Breast epithelium (tissue), 4 donors: Measurements from ENCODE around the gene PYROXD2. TPM values are rescaled to one million over a fixed set of nuclear protein-coding genes. Genes with fewer than 3 reads are reported as not detected.

Experiments
- DNase-seq, 2 donors: peaks; one replicate each; pipeline ENCODE4 v3.0.0-alpha.2; 2019; ENCODE audit warnings: low spot score in 2 of 2
- H3K27ac ChIP-seq, 2 donors: fragments of 200-600 bp; sonication (generic) in 1 of 2; one replicate each; pipeline ENCODE4 v1.5.1; 2016 to 2019; ENCODE audit warnings: mild to moderate bottlenecking in 1 of 2
- H3K27me3 ChIP-seq, 2 donors: fragments of 200-600 bp; sonication (generic) in 1 of 2; one replicate each; pipeline versions ENCODE4 v1.5.1 to v1.6.0; 2017 to 2019; ENCODE audit warnings: control low read depth in 1 of 2, mild to moderate bottlenecking in 1 of 2
- H3K36me3 ChIP-seq: fragments of 200-600 bp; one replicate; pipeline ENCODE4 v1.5.1; 2019
- H3K4me1 ChIP-seq, 2 donors: fragments of 200-600 bp; sonication (generic); one replicate each; pipeline ENCODE4 v1.5.1; 2016 to 2019; ENCODE audit warnings: control low read depth in 1 of 2
- H3K4me3 ChIP-seq, 3 donors: fragments of 200-600 bp; sonication (generic); 1 replicate in 2 of 3; 2 replicates in 1 of 3; pipeline ENCODE4 v1.5.1; 2016 to 2019; ENCODE audit warnings: mild to moderate bottlenecking in 3 of 3, moderate library complexity in 2 of 3
- H3K9me3 ChIP-seq, 2 donors: fragments of 200-600 bp; sonication (generic) in 1 of 2; one replicate each; pipeline ENCODE4 v1.5.1; 2016 to 2019; ENCODE audit warnings: control low read depth in 1 of 2
- CTCF ChIP-seq, 3 donors: fragments of 450-650 bp; IDR thresholded peaks; one replicate each; pipeline ENCODE4 v1.5.1; 2016 to 2017; ENCODE audit warnings: antibody characterized with exemption in 3 of 3, mild to moderate bottlenecking in 3 of 3, moderate library complexity in 3 of 3
- POLR2A ChIP-seq: fragments of 450-650 bp; IDR thresholded peaks from one replicate; pipeline ENCODE4 v1.6.1; 2016; ENCODE audit warnings: antibody characterized with exemption, mild to moderate bottlenecking, moderate library complexity
- POLR2AphosphoS5 ChIP-seq, 3 donors: sonication (generic); formaldehyde crosslinking; IDR thresholded peaks; one replicate each; pipeline ENCODE4 v1.6.1; 2017; ENCODE audit warnings: antibody characterized with exemption in 3 of 3
- intact Hi-C: fragments of 100-400 bp; cut with DNase I; formaldehyde crosslinking; loops from one replicate; pipeline ENCODE4 v1.15.1; 2023; ENCODE audit warnings: low total_unique reads
- total RNA-seq, 3 donors: library from RNA; depleted of rRNA; stranded (reverse); fragments of >200 nt; gene quantifications; one replicate each; pipeline ENCODE4 v1.1.0, GENCODE V29; 2016

The PYROXD2 gene
- total RNA-seq, 3 donors from 2014 or later = 13.2 to 20.0 (median 17.4) TPM

DNA sequence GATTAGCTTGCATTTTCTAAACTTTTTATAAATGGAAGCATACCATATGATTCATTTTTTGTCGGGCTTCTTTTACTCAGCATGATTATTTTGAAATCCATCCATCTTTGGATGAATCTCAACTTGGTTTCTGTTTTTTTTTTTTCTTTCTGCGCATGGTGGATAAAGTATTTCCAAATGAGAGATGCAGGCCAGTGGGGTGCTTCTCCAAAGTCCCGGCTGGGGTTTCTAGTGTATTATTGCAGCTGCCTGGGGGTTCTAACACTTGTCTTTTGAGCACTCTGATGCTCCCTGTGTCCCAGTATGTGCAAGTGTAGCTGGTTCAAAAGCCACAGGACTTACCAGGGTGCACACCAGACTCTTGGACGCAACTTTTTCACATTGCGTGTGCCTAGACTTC is 76.1 kb downstream of the PYROXD2 start:
- H3K4me3 ChIP-seq = no peak overlapping the region
- TF ChIP-seq POLR2AphosphoS5 (IDR thresholded peaks at IDR 0.05) (no peak), CTCF (IDR thresholded peaks at IDR 0.05) (no peak), POLR2A (no peak)
- no peaks in the 10 kb centered on the region for H3K36me3 ChIP-seq
- no peaks in the 10 kb centered on the region for H3K4me1 ChIP-seq
- intact Hi-C loops = no loop called here
- no peaks in the 10 kb centered on the region for H3K9me3 ChIP-seq
- DNase-seq = no peak
- no peak overlapping the region for H3K27ac ChIP-seq
- H3K27me3 ChIP-seq = no peaks in the 10 kb centered on the region

GRCh38 chr10:98338318-98338717 is 76.7 kb downstream of the PYROXD2 start:
- Histone ChIP-seq H3K4me1 (no peaks in the 10 kb centered on the region), H3K9me3 (no peaks in the 10 kb centered on the region), H3K27ac (no peak overlapping the region), H3K4me3 (no peak overlapping the region), H3K27me3 (no peaks in the 10 kb centered on the region), H3K36me3 (no peaks in the 10 kb centered on the region)
- TF ChIP-seq POLR2A (no peak), CTCF (IDR thresholded peaks at IDR 0.05) (no peak), POLR2AphosphoS5 (IDR thresholded peaks at IDR 0.05) (no peak)
- no peak for DNase-seq
- intact Hi-C loops = no loop called here

- intact Hi-C loops = no loop called here
- Histone ChIP-seq H3K4me1 (no peaks in the 10 kb centered on the region), H3K27ac (no peak overlapping the region), H3K36me3 (no peaks in the 10 kb centered on the region), H3K4me3 (no peak overlapping the region), H3K27me3 (no peaks in the 10 kb centered on the region), H3K9me3 (no peaks in the 10 kb centered on the region)
- TF ChIP-seq POLR2AphosphoS5 (IDR thresholded peaks at IDR 0.05) (no peak), CTCF (IDR thresholded peaks at IDR 0.05) (no peak), POLR2A (no peak)
- no peak for DNase-seq
Observed at GRCh38 chr10:98337484-98337883, 77.5 kb downstream of the PYROXD2 start.

Other genes starting within 250 kb of the PYROXD2 start
- 10 to 100 TPM in 1 of 3 donors, 1 to 10 TPM in 2; 6.9 to 26.1 (median 6.9) TPM for gene LOXL4, start 147.0 kb downstream of the PYROXD2 start, total RNA-seq
- gene HPS1, start 31.8 kb upstream of the PYROXD2 start, total RNA-seq = 10 to 100 TPM; 48.2 to 62.3 (median 61.8) TPM